HepG2 (cell line): ENCODE results near the gene MED25. TPM values are rescaled to one million over a fixed set of nuclear protein-coding genes. Genes with fewer than 3 reads are reported as not detected.

ENCODE experiments used
- ATAC-seq: fragments of 200-7000 bp; cut with Tn5 transposase; 3 replicates; pipeline ENCODE4 v1.9.1; 2020; ENCODE audit warnings: mild to moderate bottlenecking, moderate library complexity
- BruUV-seq: library from RNA; stranded (reverse); fragments of 400-500 nt; replicated peaks from 2 replicates; lab custom pipeline; 2021; lab: Mats Ljungman, UMichigan
- CTCF ChIA-PET: fragments of 300-600 bp; formaldehyde crosslinking; extraction: SDS; loops from one replicate; lab custom pipeline; 2021; ENCODE audit warnings: low total read pairs, inconsistent platforms, low intra/inter-chr PET ratio; lab: Yijun Ruan, JAX
- POLR2A ChIA-PET: fragments of 350-600 bp; sonication (Branson Sonifier 250); formaldehyde crosslinking; loops from one replicate; lab custom pipeline; 2020; ENCODE audit warnings: antibody characterized with exemption, inconsistent platforms; lab: Yijun Ruan, JAX
- DNase-seq: peaks from one replicate; pipeline ENCODE4 v3.0.0-alpha.2; 2015; ENCODE audit warnings: low spot score
- FAIRE-seq: peaks from 3 replicates; lab custom pipeline; 2011; peaks lifted over from hg19 to GRCh38; lab: Jason Lieb, UNC
- H2AFZ ChIP-seq: one replicate; pipeline ENCODE4 v1.6.1; 2011; ENCODE audit warnings: low read length, inconsistent platforms
- H3K27ac ChIP-seq: fragments of 300-600 bp; 3 replicates; pipeline ENCODE4 v1.8.0; 2011; ENCODE audit warnings: mixed run types, mild to moderate bottlenecking, mixed read lengths, low read length, inconsistent platforms; ENCODE audit not compliant: insufficient read depth; ENCODE audit errors: extremely low read length
- H3K27me3 ChIP-seq, 2 experiments: fragments of 200-600 bp in 1 of 2; 2 replicates in 1 of 2; 3 replicates in 1 of 2; pipeline versions ENCODE4 v1.6.0 to v1.8.0; 2011; ENCODE audit warnings: low read length in 2 of 2, mild to moderate bottlenecking in 2 of 2, moderate library complexity in 2 of 2, inconsistent platforms in 1 of 2; ENCODE audit not compliant: insufficient read depth in 2 of 2, control insufficient read depth in 1 of 2
- H3K36me3 ChIP-seq, 2 experiments: fragments of 200-600 bp in 1 of 2; replicated peaks in 1 of 2; 2 replicates in 1 of 2; 3 replicates in 1 of 2; pipeline versions ENCODE4 v1.5.1 to v1.8.0; 2011; ENCODE audit warnings: low read length in 2 of 2, inconsistent platforms in 1 of 2; ENCODE audit not compliant: insufficient read depth in 2 of 2, control insufficient read depth in 1 of 2
- H3K4me1 ChIP-seq: 2 replicates; pipeline ENCODE4 v1.5.1; 2012; ENCODE audit warnings: low read length, inconsistent platforms; ENCODE audit not compliant: insufficient read depth
- H3K4me2 ChIP-seq: 2 replicates; pipeline ENCODE4 v1.6.0; 2011; ENCODE audit warnings: low read depth, low read length, inconsistent platforms
- H3K4me3 ChIP-seq, 3 experiments: fragments of 200-600 bp in 1 of 3; sonication (generic), shearing (Covaris generic) in 1 of 3; replicated peaks in 1 of 3; 2 replicates each; pipeline ENCODE4 v1.5.1; 2011 to 2016; ENCODE audit warnings: low read length in 3 of 3, inconsistent platforms in 2 of 3, low read depth in 2 of 3, mild to moderate bottlenecking in 2 of 3, control low read depth in 1 of 3, mixed read lengths in 1 of 3; ENCODE audit not compliant: insufficient read depth in 1 of 3
- H3K79me2 ChIP-seq: one replicate; pipeline ENCODE4 v1.6.1; 2011; ENCODE audit warnings: low read length, inconsistent platforms; ENCODE audit not compliant: insufficient read depth
- H3K9ac ChIP-seq: 2 replicates; pipeline ENCODE4 v1.6.0; 2011; ENCODE audit warnings: mild to moderate bottlenecking, low read depth, low read length, inconsistent platforms; ENCODE audit not compliant: insufficient read depth
- H3K9me3 ChIP-seq: 2 replicates; pipeline ENCODE4 v1.5.1; 2012; ENCODE audit warnings: mild to moderate bottlenecking, low read length
- H4K20me1 ChIP-seq: 2 replicates; pipeline ENCODE4 v1.6.0; 2011; ENCODE audit warnings: inconsistent platforms, mild to moderate bottlenecking, low read length, moderate library complexity; ENCODE audit not compliant: insufficient read depth
- CEBPB ChIP-seq: IDR thresholded peaks from 2 replicates; pipeline ENCODE4 v1.6.1; 2011; ENCODE audit warnings: low read depth, low read length, improper control_type of control experiment, borderline replicate concordance
- POLR2AphosphoS5 ChIP-seq: IDR thresholded peaks from 2 replicates; pipeline ENCODE4 v1.6.1; 2012; ENCODE audit warnings: low read depth, low read length
- ZNF121 ChIP-seq: sonication (generic); formaldehyde crosslinking; IDR thresholded peaks from 2 replicates; pipeline ENCODE4 v1.5.0; 2020; ENCODE audit warnings: mild to moderate bottlenecking, missing genetic modification reagents
- WGBS: methylation state at CpG from one replicate; pipeline ENCODE4 v1.1.6; 2017; ENCODE audit warnings: low lambda C conversion rate; 5-methylcytosine and 5-hydroxymethylcytosine counted together
- in situ Hi-C: cut with HindIII; loops from 2 replicates; pipeline ENCODE4 v1.10.0; 2017; ENCODE audit warnings: low pct_unique_long_range_greater_than_20kb; ENCODE audit not compliant: extremely low pct_ligation_motif_present
- intact Hi-C: fragments of 100-400 bp; cut with micrococcal nuclease; formaldehyde crosslinking; loops from one replicate; pipeline ENCODE4 v1.10.0; 2022; ENCODE audit not compliant: unreplicated experiment
- polyA plus RNA-seq, 8 experiments: library from polyadenylated mRNA; depleted of rRNA in 3 of 8; stranded (reverse) in 7 of 8; unstranded in 1 of 8; fragments of >200 nt; fragmentation: Illumina TruSeq in 4 of 8; extraction: Trizol in 4 of 8; gene quantifications; 2 replicates each; pipeline versions ENCODE4 v1.2.1 to v1.2.3, GENCODE V29; 2011 to 2016; ENCODE audit warnings: low read depth in 4 of 8, missing spikeins in 1 of 8, mixed read lengths in 1 of 8; ENCODE audit not compliant: insufficient read depth in 1 of 8
- total RNA-seq, 5 experiments: library from RNA; depleted of rRNA; stranded (reverse); fragments of >200 nt; fragmentation: Illumina TruSeq; extraction: Trizol; gene quantifications; 2 replicates each; pipeline ENCODE4 v1.2.3, GENCODE V29; 2016; ENCODE audit warnings: low read depth in 1 of 5
- TF ChIP-seq, protein P1 (sequence below): sonication (generic); formaldehyde crosslinking; IDR thresholded peaks from 2 replicates; pipeline ENCODE4 v1.8.0; 2022; ENCODE audit warnings: low read depth, missing genetic modification reagents

Gene MED25
- total and polyA plus RNA-seq, 2 of the 13 experiments (the other 11 are each of a cell fraction or from before 2014, with no cell fraction given): 11.1 to 15.1 TPM

- no peaks in the 10 kb centered on the region for H3K79me2 ChIP-seq
- no peak overlapping the region for H3K27ac ChIP-seq
- CTCF ChIA-PET: no interaction called here
- in situ Hi-C loops: no loop called here
- no peak overlapping the region for H3K9ac ChIP-seq
- no peak overlapping the region for H3K4me3 ChIP-seq
- TF ChIP-seq POLR2AphosphoS5: no peak
- TF ChIP-seq CEBPB: no peak
- TF ChIP-seq, all 625 proteins: peak for 0
- no peak overlapping the region for H2AFZ ChIP-seq
- DNase-seq (no peak), FAIRE-seq (no peak), ATAC-seq (no peak)
- 85% methylated on average over 3 of the region's 3 CpGs for WGBS
- H4K20me1 ChIP-seq: no peaks in the 10 kb centered on the region
- H3K36me3 ChIP-seq: no peaks in the 10 kb centered on the region
- POLR2A ChIA-PET: no interaction called here
- H3K4me2 ChIP-seq: no peak overlapping the region
- H3K9me3 ChIP-seq: no peaks in the 10 kb centered on the region
- intact Hi-C loops: no loop called here
- peaks cover 21% of the 10 kb centered on the region for H3K4me1 ChIP-seq
- no TSS peak for BruUV-seq
- no peaks in the 10 kb centered on the region for H3K27me3 ChIP-seq
These were observed 27.3 kb downstream of the MED25 start for GRCh38 chr19:49845414-49845813.

- in situ Hi-C loops (no loop called here), intact Hi-C loops (no loop called here)
- no peak overlapping the region for H3K27ac ChIP-seq
- H3K79me2 ChIP-seq: no peaks in the 10 kb centered on the region
- BruUV-seq: no TSS peak
- no peaks in the 10 kb centered on the region for H4K20me1 ChIP-seq
- no peak overlapping the region for H3K4me3 ChIP-seq
- no peak overlapping the region for H2AFZ ChIP-seq
- H3K9me3 ChIP-seq: no peaks in the 10 kb centered on the region
- H3K36me3 ChIP-seq: no peaks in the 10 kb centered on the region
- CTCF ChIA-PET: no interaction called here
- POLR2A ChIA-PET: no interaction called here
- peaks cover 21% of the 10 kb centered on the region for H3K4me1 ChIP-seq
- H3K9ac ChIP-seq: no peak overlapping the region
- FAIRE-seq (no peak), ATAC-seq (no peak), DNase-seq (no peak)
- no peak overlapping the region for H3K4me2 ChIP-seq
- H3K27me3 ChIP-seq: no peaks in the 10 kb centered on the region
- TF ChIP-seq ZNF121 (CRISPR knock-in tag): peak; percentile 78; the same call in 1 of the 2 replicates
- TF ChIP-seq, protein P1, sequence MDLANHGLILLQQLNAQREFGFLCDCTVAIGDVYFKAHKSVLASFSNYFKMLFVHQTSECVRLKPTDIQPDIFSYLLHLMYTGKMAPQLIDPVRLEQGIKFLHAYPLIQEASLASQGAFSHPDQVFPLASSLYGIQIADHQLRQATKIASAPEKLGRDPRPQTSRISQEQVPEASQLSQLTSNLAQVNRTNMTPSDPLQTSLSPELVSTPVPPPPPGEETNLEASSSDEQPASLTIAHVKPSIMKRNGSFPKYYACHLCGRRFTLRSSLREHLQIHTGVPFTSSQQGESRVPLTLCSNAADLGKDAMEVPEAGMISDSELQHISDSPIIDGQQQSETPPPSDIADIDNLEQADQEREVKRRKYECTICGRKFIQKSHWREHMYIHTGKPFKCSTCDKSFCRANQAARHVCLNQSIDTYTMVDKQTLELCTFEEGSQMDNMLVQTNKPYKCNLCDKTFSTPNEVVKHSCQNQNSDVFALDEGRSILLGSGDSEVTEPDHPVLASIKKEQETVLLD (CRISPR knock-in tag): no peak
- 78% methylated on average over 5 of the region's 5 CpGs for WGBS
These were observed 28.3 kb downstream of the MED25 start for GRCh38 chr19:49846408-49846807.
